ACC112 (cell line): ENCODE data around the gene INPP5E.

Experiments used
- H2AFZ ChIP-seq: fragments of 200-600 bp; sonication (generic); one replicate; pipeline ENCODE4 v1.6.0; 2017; ENCODE audit warnings: antibody characterized with exemption, low read length; ENCODE audit not compliant: unreplicated experiment
- H3K27ac ChIP-seq: fragments of 200-600 bp; sonication (generic); 2 replicates; pipeline ENCODE4 v1.5.1; 2014; ENCODE audit warnings: low read depth, mild to moderate bottlenecking, antibody characterized with exemption, low read length, moderate library complexity
- H3K27me3 ChIP-seq: fragments of 200-600 bp; sonication (generic); 2 replicates; pipeline ENCODE4 v1.6.1; 2014; ENCODE audit warnings: mild to moderate bottlenecking, antibody characterized with exemption, low read length, moderate library complexity, mixed read lengths; ENCODE audit not compliant: insufficient read depth
- H3K36me3 ChIP-seq: fragments of 200-600 bp; sonication (generic); 2 replicates; pipeline ENCODE4 v1.6.1; 2016; ENCODE audit warnings: mild to moderate bottlenecking, antibody characterized with exemption, low read length, moderate library complexity, mixed read lengths; ENCODE audit not compliant: insufficient read depth
- H3K4me1 ChIP-seq: fragments of 200-600 bp; sonication (generic); one replicate; pipeline ENCODE4 v1.6.1; 2016; ENCODE audit warnings: low read length, mixed read lengths; ENCODE audit not compliant: insufficient read depth, unreplicated experiment, control insufficient read depth
- H3K4me3 ChIP-seq: fragments of 200-600 bp; sonication (generic); 2 replicates; pipeline ENCODE4 v1.5.1; 2014; ENCODE audit warnings: mild to moderate bottlenecking, low read depth, low read length
- H3K79me2 ChIP-seq: fragments of 200-600 bp; sonication (generic); one replicate; pipeline ENCODE4 v1.6.0; 2016; ENCODE audit warnings: low read length; ENCODE audit not compliant: control insufficient read depth, unreplicated experiment, insufficient read depth

INPP5E gene, protein sequence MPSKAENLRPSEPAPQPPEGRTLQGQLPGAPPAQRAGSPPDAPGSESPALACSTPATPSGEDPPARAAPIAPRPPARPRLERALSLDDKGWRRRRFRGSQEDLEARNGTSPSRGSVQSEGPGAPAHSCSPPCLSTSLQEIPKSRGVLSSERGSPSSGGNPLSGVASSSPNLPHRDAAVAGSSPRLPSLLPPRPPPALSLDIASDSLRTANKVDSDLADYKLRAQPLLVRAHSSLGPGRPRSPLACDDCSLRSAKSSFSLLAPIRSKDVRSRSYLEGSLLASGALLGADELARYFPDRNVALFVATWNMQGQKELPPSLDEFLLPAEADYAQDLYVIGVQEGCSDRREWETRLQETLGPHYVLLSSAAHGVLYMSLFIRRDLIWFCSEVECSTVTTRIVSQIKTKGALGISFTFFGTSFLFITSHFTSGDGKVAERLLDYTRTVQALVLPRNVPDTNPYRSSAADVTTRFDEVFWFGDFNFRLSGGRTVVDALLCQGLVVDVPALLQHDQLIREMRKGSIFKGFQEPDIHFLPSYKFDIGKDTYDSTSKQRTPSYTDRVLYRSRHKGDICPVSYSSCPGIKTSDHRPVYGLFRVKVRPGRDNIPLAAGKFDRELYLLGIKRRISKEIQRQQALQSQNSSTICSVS

DNA sequence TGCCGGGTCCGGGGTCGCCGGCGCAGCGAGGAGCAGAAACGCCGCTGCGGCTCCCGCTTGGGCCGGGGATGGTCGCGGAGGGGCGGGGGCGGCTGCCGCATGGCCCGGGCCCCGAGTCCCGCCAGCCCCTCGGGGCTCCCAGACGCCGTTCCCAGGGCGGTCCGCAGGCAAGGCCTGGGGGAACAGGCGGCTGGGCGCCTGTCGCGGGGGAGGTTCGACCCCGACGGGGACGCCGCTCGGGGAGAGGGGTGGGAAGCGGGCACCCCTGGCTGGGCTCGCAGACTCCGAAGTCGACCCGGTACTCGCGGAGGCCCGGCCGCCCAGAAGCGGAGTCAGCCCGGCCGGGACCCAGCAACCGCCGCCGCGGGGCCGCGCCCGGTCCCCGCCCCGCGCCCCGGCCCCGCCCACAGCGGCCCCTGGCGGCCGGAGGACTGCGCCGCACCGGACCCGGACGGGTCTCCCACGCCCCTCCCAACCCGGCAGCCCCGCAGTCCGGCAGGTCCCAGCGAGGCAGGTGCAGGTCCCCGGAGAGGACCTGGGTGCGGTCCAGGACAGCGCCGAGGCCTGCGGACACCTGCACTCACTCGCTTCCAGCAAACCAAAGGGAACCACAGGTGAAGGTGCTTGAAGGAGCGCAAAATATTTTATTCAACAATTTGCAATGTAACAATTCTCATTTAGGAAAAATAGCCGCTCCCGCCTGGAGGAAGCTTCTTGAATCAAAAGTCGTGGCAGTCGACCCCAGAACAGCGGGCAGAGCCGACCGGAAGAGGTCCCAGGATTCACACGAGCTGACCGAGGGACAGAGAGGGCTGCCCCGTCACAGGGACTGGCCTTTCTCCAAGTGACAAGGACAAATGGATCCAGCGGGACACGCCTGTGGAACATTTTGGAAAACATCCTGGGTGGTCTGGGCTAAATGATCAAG lies at the start of gene INPP5E:
Gene INPP5E (minus strand): TSS at position 365 of the 928 bp plus-strand sequence. CDS start 426 bp downstream, outside the sequence.
- H3K4me3 ChIP-seq: peak within 1 kb of the TSS; percentile 90
- H3K79me2 ChIP-seq: peaks cover 43% of the 10 kb centered on the region
- H2AFZ ChIP-seq: peak within 1 kb of the TSS; percentile 29
- H3K36me3 ChIP-seq: no peaks in the 10 kb centered on the region
- H3K27ac ChIP-seq: no peak within 1 kb of the TSS
- H3K4me1 ChIP-seq: peaks cover 13% of the 10 kb centered on the region
- H3K27me3 ChIP-seq: no peaks in the 10 kb centered on the region

DNA sequence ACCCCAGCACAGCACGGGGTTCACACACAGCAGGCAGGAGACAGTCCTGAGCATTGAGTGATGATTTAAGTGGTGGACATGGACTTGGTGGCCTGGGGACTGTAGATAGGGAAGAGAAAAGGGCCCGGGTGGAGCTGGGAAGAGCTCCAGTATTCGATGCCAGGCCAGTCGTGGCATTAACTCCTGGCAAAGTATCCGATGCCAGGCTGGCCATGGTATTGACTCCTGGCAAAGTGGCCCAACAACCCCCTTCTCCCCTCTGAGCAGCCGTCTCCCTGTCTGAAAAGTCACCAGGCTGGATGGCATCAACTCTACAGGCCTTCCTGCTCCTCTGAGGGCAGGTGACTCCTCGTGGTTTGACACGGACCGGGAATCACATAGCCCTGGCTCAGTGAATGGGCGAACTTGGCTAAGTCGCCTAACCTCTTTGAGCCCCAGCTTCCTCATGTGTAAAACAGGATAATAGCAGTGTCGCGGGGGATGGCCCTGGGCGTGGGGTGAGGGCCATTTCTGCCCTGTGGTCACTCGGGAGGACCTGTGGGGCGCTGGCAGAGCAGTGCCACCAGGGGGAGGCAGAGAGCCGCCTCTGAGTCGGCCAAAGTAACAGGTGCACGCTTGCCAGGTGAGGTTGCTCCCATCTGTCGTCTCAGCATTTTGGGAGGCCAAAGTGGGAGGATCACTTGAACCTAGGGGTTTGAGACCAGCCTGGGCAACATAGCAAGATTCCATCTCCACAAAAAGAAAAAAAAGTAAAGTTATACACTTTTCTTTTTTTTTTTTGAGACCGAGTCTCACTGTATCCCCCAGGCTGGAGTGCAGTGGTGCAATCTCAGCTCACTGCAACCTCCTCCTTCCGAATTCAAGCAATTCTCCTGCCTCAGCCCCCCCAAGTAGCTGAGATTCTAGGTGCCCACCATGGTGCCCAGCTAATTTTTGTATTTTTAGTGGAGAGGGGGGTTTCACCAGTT lies 48.9 kb upstream of the INPP5E start:
- H3K4me1 ChIP-seq: peaks cover 9% of the 10 kb centered on the region
- no peaks in the 10 kb centered on the region for H3K27me3 ChIP-seq
- no peak overlapping the region for H2AFZ ChIP-seq
- H3K27ac ChIP-seq: no peak overlapping the region
- H3K36me3 ChIP-seq: no peaks in the 10 kb centered on the region
- no peaks in the 10 kb centered on the region for H3K79me2 ChIP-seq
- no peak overlapping the region for H3K4me3 ChIP-seq

DNA sequence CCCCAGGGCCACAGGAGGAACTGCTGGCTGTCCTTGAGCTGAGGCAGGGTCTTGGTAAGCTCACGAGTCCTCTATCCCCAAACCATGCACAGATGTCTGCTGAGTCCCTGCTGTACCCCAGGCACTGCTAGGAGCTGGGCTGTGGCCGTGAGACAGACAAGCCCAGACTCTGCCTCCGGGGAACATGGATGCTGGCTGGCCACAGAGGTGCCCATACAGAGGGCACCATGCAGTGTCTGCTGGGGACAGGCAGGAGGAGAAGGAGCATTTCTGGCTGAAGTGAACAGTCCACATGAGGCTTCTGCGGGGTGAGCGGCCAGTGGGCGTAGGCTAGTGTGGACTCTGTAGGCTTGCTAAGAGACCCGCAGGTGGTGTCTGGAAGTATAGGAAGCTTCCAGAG lies 48.0 kb upstream of the INPP5E start:
- H3K36me3 ChIP-seq: no peaks in the 10 kb centered on the region
- H3K4me1 ChIP-seq: peaks cover 9% of the 10 kb centered on the region
- no peak overlapping the region for H3K4me3 ChIP-seq
- H3K27me3 ChIP-seq: no peaks in the 10 kb centered on the region
- H3K79me2 ChIP-seq: peaks cover 1% of the 10 kb centered on the region
- no peak overlapping the region for H3K27ac ChIP-seq
- no peak overlapping the region for H2AFZ ChIP-seq

DNA sequence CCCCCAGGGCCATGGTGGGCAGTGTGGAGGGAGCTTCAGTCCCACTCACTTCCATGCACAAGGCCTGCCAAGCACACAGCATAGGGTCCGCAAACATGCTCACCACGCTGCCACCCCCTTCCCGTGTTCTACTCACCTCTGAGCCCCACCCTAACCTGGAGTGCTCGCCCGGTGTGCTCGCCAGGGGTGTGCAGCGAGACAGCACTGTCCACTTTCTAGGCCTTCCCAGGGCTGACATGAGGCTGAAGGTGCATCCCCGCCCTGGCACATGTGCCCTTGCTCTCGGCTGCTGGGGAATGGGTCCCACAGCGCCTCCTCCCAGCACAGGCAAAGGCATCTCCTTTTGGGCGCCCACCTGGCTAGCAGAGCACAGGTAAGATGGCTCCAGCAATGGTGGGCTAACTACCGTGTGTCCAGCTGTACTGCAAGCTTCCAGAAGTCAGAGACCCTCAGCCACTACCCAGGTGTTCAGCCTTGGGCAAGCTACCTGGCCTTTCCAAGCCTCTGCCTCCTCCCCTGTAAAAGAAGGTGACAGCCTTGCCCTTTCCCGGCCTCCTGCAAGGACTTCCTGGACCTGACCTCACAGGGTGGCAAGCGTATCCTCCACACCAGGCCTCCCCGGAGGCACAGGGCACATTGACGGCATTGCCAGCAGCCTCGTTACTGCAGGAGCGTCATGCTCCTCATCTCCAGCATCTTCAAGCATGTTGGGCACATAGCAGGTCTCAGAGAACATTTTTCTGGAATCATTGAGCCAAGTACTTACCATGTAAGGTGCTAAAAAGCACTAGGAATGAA lies 47.4 kb upstream of the INPP5E start:
- Histone ChIP-seq H3K4me1 (peaks cover 9% of the 10 kb centered on the region), H3K79me2 (peaks cover 8% of the 10 kb centered on the region), H3K27ac (no peak overlapping the region), H3K36me3 (no peaks in the 10 kb centered on the region), H2AFZ (no peak overlapping the region), H3K4me3 (no peak overlapping the region), H3K27me3 (no peaks in the 10 kb centered on the region)

DNA sequence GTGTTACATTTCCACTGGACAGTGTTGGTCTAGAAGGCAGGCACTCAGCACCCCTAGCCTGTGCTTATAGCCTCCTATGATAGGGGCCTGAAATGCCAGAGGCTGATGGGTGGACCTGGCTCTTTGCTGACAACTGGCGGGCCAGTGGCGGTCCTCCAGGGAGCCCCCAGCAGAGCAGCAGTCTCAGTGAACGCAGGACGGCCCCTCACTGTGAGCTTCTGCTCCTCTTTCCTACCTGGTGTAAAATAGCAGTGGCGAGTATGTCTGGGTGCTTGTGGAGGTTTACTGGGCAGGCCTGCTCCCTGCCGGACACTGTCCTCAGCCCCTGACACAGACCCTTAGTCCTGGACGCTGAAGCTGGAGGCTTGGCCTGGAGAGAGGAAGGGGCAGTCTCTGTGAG lies 46.5 kb upstream of the INPP5E start:
- Histone ChIP-seq H3K36me3 (no peaks in the 10 kb centered on the region), H3K27me3 (no peaks in the 10 kb centered on the region), H3K4me1 (peaks cover 14% of the 10 kb centered on the region), H2AFZ (no peak overlapping the region), H3K27ac (no peak overlapping the region), H3K4me3 (no peak overlapping the region), H3K79me2 (peaks cover 17% of the 10 kb centered on the region)

DNA sequence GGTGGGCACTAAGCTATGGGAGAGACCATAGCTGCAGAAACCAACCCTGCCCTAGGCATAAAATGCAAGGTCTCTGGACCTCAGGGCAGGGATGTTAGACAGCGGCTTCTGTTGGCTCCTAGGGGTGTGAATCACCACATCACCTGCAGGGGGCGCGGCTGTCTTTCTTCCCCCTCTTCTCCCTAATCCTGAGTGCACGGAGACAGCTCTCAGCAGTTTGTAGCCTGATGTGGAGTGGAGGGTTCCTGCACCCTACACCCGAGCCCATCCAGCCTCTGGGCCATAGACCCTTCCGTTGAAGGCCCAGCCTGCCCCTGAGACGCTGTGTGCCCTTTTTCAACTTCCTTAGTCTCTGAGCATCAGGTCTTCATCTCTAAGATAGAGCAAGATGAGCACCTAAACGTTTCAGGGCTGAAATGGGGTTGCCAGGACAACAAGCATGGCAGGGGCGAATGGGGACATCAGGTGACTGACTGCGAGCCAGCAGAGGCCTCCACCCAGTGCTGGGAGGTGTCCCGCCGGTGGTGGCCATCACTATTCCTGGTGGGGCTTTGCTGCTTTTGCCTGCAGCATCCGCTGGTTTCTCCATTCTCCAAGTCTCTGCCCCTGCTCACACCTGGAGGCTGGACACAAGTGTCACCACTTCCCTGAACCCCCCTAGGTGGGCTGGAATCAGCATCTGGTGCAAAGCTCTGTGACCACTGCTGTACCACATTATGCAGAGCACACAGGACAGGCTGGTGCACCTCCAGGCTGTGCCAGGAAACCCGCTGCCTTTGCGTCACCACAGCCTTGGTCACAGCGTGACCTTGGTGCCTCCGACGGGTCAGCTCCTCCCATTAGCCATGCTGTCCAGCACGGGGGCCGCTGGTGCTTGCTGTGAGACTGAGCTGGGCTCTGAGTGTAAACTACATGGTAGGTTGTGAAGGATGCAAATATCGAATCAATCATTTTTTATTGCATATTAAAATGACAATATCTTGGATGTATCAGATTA lies 45.7 kb upstream of the INPP5E start:
- Histone ChIP-seq H2AFZ (no peak overlapping the region), H3K4me3 (no peak overlapping the region), H3K27me3 (no peaks in the 10 kb centered on the region), H3K36me3 (no peaks in the 10 kb centered on the region), H3K4me1 (peaks cover 14% of the 10 kb centered on the region), H3K27ac (no peak overlapping the region), H3K79me2 (peaks cover 22% of the 10 kb centered on the region)

DNA sequence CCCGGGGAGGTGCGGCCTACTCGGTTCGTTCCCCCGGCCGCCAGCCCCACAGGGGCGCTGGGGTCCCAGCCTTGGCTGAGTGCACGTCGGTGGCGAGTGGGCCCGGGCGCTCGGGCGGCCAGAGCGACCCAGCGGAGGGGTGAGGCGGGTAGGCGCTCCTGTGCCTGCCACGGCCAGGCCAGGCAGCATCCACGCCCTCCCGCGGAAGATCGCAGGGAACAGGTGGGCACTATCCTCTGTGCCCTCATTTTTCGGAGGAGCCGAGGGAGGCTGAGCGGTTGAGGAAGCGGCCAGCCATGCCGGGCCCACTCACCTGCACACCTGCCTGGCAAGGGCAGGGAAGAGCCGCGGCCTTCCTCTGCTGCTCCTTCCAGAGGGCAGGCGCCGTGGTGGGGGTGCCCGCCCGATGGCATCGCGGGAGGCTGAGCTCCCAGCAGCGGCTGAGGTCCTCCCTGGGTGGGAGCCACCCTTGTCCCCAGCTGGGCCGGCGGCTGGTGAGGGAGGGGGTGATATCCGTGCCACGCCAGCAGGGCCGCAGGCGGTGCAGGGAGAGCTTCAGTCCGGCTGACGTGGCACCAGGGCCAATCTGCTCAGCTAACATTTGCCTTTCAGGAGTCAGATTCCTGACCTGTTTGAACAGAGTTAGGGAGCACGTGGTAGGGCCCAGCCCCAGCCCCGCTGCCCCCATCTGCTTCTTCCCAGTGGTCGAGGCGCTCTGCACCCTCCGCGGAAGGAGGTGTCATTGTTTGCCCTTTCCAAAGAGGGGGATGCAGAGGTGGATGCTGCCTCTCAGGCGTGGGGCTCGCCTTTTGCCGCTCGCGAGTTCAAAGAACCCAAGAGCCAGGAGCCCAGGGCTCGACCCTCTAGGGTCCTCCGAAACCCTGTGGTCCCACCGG lies 44.8 kb upstream of the INPP5E start:
- Histone ChIP-seq H2AFZ (peak overlapping the region; percentile 90), H3K27me3 (no peaks in the 10 kb centered on the region), H3K27ac (peak overlapping the region; percentile 92; the same call in 1 of the 2 replicates), H3K36me3 (no peaks in the 10 kb centered on the region), H3K4me1 (peaks cover 14% of the 10 kb centered on the region), H3K79me2 (peaks cover 32% of the 10 kb centered on the region), H3K4me3 (peak overlapping the region; percentile 80)

DNA sequence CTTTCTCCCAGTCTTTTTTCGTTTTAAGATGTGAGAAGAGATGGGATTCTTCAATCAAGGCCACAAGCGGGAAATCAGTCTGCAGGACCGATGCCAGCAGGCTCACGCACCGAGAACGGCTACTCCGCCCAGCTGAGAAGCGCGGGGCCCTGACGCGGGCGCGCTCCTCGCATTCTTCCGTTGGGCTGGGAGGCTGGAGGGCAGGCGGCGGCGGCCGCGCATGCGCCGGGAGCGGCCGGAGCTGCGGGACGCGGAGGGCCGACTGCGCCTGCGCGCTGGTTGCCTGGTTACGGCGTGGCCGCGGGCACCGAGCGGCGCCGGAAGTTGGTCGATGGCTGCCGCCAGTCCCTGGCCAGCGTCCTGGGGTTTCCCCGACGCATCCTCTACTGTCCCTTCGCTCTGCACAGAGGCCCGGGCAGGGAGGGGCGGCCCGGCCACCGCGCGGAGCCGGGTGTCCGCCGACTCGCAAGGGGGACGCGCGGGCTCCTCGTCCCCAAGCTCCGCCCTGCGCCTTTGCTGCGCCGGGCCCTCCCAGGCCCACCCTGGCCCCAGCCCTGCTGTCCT lies 44.0 kb upstream of the INPP5E start:
- Histone ChIP-seq H3K36me3 (no peaks in the 10 kb centered on the region), H3K4me3 (peak overlapping the region; percentile 80), H3K4me1 (peaks cover 14% of the 10 kb centered on the region), H3K27ac (peak overlapping the region; percentile 92), H2AFZ (peak overlapping the region; percentile 90), H3K79me2 (peaks cover 39% of the 10 kb centered on the region), H3K27me3 (no peaks in the 10 kb centered on the region)
